GM12874 (cell line): Measurements from ENCODE around the gene SCN3A.

Experiments used
- CTCF ChIP-seq: IDR thresholded peaks from 2 replicates; pipeline ENCODE4 v1.5.1; 2011; ENCODE audit warnings: low read depth, mild to moderate bottlenecking, control low read depth, low read length, moderate library complexity; ENCODE audit not compliant: insufficient read depth

The SCN3A gene

GRCh38 chr2:165203689-165204559, at the start of gene SCN3A:
TSS of gene SCN3A (minus strand) at chr2:165204050. CDS start at chr2:165176394, 27,656 bp downstream.
- TF ChIP-seq CTCF = peak; percentile 57

- no peak for TF ChIP-seq CTCF
Measured at GRCh38 chr2:165253178-165253577, 49.3 kb upstream of the SCN3A start.

- TF ChIP-seq CTCF = no peak
Measured at GRCh38 chr2:165251366-165251765, 47.5 kb upstream of the SCN3A start.

- no peak for TF ChIP-seq CTCF
Measured at GRCh38 chr2:165248238-165248637, 44.4 kb upstream of the SCN3A start.

GRCh38 chr2:165245081-165245793, 41.4 kb upstream of the SCN3A start:
- no peak for TF ChIP-seq CTCF

- no peak for TF ChIP-seq CTCF
Measured at GRCh38 chr2:165240916-165241315, 37.1 kb upstream of the SCN3A start.

GRCh38 chr2:165239856-165240515, 36.1 kb upstream of the SCN3A start:
- TF ChIP-seq CTCF = no peak
